Ishikawa (cell line): ENCODE measurements around the gene NUTM1.

Experiments used
- CREB1 ChIP-seq: IDR thresholded peaks from 2 replicates; pipeline ENCODE4 v1.6.1; 2012; ENCODE audit warnings: low read depth
- FOXM1 ChIP-seq: IDR thresholded peaks from 2 replicates; pipeline ENCODE4 v1.6.1; 2012; ENCODE audit warnings: low read depth, borderline replicate concordance
- TAF1 ChIP-seq: IDR thresholded peaks from 2 replicates; pipeline ENCODE4 v1.6.1; 2012; ENCODE audit warnings: low read depth, mild to moderate bottlenecking
- TF ChIP-seq, protein P1 (sequence below): IDR thresholded peaks from 2 replicates; pipeline ENCODE4 v1.6.1; 2012; ENCODE audit warnings: low read depth, mild to moderate bottlenecking
- TF ChIP-seq, protein P2 (sequence below): IDR thresholded peaks from 2 replicates; pipeline ENCODE4 v1.6.1; 2012
- TF ChIP-seq, protein P3 (sequence below): IDR thresholded peaks from 2 replicates; pipeline ENCODE4 v1.6.1; 2012

DNA sequence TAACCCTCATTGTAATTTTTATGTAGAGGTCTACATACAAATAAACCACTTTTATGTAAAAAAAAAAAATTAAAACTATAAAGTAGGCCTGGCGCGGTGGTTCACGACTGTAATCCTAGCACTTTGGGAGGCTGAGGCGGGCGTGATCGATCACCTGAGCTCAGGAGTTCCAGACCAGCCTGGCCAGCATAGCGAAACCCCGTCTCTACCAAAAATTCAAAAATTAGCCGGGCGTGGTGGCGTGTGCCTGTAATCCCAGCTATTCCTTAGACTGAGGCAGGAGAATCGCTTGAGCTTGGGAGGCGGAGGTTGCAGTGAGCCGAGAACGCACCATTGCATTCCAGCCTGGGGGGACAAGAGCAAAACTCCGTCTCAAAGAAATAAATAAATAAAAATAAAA is 4.8 kb upstream of the NUTM1 start:
- TF ChIP-seq, protein P1, sequence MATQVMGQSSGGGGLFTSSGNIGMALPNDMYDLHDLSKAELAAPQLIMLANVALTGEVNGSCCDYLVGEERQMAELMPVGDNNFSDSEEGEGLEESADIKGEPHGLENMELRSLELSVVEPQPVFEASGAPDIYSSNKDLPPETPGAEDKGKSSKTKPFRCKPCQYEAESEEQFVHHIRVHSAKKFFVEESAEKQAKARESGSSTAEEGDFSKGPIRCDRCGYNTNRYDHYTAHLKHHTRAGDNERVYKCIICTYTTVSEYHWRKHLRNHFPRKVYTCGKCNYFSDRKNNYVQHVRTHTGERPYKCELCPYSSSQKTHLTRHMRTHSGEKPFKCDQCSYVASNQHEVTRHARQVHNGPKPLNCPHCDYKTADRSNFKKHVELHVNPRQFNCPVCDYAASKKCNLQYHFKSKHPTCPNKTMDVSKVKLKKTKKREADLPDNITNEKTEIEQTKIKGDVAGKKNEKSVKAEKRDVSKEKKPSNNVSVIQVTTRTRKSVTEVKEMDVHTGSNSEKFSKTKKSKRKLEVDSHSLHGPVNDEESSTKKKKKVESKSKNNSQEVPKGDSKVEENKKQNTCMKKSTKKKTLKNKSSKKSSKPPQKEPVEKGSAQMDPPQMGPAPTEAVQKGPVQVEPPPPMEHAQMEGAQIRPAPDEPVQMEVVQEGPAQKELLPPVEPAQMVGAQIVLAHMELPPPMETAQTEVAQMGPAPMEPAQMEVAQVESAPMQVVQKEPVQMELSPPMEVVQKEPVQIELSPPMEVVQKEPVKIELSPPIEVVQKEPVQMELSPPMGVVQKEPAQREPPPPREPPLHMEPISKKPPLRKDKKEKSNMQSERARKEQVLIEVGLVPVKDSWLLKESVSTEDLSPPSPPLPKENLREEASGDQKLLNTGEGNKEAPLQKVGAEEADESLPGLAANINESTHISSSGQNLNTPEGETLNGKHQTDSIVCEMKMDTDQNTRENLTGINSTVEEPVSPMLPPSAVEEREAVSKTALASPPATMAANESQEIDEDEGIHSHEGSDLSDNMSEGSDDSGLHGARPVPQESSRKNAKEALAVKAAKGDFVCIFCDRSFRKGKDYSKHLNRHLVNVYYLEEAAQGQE = no peak
- TF ChIP-seq CREB1 (no peak), FOXM1 (no peak), TAF1 (no peak)
- TF ChIP-seq, protein P2, sequence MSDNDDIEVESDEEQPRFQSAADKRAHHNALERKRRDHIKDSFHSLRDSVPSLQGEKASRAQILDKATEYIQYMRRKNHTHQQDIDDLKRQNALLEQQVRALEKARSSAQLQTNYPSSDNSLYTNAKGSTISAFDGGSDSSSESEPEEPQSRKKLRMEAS = no peak
- TF ChIP-seq, protein P3, sequence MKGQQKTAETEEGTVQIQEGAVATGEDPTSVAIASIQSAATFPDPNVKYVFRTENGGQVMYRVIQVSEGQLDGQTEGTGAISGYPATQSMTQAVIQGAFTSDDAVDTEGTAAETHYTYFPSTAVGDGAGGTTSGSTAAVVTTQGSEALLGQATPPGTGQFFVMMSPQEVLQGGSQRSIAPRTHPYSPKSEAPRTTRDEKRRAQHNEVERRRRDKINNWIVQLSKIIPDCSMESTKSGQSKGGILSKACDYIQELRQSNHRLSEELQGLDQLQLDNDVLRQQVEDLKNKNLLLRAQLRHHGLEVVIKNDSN = no peak
